Measurements from ENCODE around the gene NEBL.

GRCh38 chr10:20744821-20745220 is 152.3 kb downstream of the NEBL start:
- TF ChIP-seq POLR2AphosphoS5 (IDR thresholded peaks at IDR 0.05) (no peak), POLR2A (IDR thresholded peaks at IDR 0.05) (no peak)

Measured in transverse colon (tissue), 3 donors.